NCI-H2196 (cell line): ENCODE measurements around the gene NLRP2B.
"Not testable (repeated sequence)": the region's sequence is repeated elsewhere in the genome, so short reads cannot be mapped to it uniquely, and the experiment has no call there.

Experiments
- DNase-seq: peaks from one replicate; lab custom pipeline; 2025; ENCODE audit not compliant: unreplicated experiment; lab: John Stamatoyannopoulos, UW

NLRP2B gene

DNA sequence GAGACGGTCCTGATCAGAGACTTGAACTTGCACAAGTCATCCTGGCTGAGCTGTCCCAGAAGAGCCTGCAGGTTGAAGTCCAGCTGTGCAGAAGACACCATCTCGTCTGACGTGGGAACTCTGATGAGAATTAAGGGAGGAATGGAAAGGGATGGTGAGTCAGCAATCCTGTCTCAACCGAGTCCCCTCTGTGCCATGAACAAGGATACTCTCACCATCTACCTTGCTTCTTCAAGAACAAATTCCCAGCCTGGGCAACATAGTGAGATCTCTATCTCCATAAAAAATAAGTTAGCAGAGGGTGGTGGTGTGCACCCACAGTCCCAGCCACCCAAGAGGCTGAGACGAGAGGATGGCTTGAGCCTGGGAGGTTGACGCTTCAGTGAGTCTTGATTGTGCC lies at the start of gene NLRP2B:
NLRP2B (minus strand) TSS at position 101 of the 400 bp plus-strand sequence.
- DNase-seq: no peak

DNA sequence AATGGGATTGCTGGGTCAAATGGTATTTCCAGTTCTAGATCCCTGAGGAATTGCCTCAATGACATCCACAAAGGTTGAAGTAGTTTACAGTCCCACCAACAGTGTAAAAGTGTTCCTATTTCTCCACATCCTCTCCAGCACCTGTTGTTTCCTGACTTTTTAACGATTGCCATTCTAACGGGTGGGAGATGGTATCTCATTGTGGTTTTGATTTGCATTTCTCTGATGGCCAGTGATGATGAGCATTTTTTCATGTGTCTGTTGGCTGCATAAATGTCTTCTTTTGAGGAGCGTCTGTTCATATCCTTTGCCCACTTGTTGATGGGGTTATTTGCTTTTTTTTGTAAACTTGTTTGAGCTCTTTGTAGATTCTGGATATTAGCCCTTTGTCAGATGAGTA lies 45.9 kb upstream of the NLRP2B start:
- DNase-seq: not testable (repeated sequence)

DNA sequence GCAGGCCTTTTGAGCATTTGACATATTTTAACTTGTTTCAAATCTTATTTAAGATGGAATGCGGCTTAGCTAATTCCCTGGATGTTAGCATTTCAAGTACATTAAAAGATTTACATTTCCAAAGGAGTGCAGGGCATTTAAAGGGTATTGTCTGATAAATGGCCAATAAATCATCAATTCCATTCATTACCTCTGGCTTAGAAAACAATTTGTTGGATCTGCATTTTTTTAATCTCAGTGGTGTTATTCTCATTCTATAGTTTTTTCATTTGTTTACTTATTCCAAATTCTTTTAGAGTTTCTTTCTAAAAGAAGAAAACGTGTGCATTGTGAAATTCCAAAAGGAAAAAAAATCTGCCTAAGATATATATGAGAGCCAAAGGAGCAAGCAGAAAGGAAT lies 1.3 kb upstream of the NLRP2B start:
- no peak for DNase-seq

DNA sequence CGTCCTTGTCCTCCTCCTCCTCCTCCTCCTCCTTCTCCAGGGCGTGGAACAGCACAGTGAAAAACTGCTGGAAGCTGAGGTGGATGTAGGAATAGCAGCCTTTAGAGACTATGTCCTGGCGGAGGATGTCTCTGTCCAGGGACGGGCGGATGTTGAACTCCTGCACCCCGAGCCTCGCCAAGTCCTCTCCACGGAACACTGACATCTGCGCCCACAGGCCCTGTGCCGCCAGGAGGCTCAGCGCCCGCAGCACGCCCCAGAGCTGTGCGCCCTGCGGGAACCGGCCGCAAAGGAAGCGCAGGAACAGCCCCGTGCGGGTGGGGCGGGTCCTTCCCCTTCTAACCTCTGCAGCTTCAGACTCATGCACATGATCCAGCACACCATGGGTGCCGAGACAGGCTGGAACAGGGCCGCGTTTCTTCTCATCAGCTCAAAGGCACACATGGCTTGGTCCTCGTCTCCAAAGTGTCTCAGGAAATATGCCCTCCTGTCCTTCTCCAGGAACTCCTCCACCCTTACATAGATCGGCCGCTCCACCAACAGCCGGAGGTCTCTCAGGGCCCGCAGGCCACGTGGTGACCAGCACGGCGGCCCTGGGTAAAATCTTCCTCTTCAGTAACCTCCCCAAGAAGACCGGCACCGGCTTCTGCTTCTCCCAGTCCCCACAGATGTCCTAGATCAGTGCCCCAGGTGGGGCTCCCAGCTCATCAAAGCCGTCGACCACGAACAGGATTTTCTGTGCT lies 1.2 kb downstream of the NLRP2B start:
- DNase-seq: no peak

DNA sequence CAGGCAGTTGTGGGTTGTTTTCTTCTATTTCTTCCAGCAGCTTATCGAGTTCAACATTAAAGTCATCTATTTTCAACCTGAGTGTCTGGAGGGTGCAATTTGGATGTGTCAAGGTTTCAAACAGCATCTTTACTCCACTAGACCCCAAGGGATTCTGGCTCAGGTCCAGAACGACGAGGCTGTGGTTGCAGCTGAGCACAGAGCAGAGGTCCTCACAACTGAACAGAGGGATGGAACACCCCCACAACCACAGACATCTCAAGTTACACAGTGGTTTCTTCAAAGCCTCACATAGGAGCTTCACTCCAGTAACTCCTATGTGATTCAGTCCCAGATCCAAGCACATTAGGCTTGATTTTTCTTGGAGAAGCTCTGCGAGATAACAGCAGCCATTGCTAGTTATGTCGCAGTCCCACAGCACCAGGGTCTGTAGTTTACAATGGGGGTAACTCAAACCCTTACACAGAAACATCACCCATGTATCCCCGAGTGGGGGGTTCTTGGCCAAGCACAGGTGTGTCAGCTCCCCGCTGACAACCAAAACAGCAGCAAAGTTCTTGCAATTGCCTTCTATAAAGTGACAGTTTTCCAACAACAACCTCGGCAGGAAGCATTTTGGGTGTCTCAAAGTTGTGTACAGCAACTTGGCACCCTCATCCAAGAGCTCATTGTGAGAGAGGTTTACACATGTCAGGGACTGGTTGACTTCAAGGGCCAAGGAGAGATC lies 2.8 kb downstream of the NLRP2B start:
- DNase-seq: no peak

DNA sequence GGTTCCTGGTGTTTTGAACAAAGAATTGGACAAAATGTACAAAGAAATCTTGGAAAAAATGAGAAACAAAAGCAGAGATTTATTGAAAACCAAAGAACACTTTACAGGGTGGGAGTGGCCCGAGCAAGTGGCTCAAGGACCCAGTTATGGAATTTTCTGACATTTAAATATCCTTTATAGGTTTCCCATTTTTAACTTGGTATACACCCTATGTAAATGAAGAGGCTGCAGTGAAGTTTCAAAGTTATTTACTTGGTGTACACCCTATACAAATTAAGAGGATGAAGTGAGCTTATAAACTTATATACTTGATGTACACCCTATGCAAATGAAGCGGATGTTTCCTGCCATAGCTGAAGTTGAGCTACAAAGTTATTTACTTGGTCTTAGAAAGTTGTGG lies 4.7 kb downstream of the NLRP2B start:
- DNase-seq: no peak

DNA sequence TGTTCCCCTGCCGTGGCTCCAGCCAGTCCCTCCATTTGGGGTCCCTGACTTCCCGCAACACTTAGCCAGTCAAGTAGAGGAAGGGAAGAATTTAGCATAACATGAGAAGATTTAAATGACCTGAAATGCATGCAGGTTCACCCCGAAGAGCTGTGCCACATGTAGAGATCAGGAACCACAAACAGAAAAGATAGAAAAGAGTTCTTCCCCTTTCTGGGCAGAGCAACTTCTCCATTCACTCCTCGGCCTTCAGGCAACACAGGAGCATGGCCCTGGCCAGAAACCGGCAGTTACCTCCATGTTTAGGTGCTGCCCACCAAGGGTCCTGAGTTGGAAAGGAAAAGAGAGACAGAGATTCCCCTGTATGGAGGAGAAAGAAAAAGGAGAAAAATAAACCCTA lies 5.2 kb downstream of the NLRP2B start:
- DNase-seq: no peak

DNA sequence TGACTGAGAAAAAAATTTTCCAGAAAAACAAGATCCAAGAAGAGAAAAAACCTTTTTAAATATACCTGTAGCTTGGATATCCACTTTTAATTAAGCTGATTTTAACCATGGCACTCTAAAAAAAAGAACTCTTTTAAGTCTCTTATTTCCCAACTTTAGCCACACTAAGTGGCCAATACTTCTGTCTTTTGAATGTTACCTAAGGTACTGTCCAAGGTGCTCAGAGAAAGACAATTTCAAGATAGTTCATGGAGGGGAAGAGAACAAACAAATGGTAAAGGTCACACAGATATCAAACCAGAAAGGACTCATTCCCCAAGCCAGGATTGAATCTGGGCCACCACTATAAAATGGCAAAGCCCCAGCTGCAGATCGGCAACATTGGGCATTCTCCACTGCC lies 10.1 kb downstream of the NLRP2B start:
- DNase-seq: no peak

DNA sequence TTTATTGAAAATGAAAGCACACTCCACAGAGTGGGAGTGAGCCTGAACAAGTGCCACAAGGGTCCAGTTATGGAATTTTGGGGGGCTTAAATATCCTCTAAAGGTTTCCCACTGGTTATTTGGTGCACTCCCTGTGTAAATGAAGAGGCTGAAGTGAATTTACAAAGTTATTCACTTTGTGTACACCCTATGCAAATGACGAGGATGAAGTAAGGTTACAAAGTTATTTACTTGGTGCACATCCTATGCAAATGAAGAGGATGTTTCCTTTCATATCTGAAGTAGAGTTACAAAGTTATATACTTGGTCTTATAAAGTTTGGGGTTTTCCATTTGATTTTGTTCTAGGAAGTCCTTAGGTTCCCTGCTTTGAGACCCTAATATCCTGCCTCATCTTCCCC lies 13.1 kb downstream of the NLRP2B start:
- DNase-seq: no peak

DNA sequence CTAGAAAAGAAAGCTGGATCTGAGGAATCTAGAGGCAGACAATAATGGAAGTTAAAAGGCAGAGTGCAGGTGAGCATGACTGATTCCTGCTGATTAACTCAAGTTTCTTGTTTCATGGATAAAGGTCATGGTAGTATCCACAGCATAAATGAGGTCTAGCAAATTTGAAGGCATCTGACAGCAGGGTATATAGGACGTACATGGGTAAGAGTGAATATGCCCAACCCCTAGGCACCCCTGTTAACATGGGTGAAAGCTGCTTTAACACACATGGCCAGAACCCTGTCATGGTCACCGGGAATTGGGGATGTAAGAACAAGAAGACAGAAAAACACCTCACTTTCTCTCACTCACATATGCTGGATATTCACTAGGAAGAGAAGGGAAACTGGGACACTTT lies 25.0 kb downstream of the NLRP2B start:
- no peak for DNase-seq

DNA sequence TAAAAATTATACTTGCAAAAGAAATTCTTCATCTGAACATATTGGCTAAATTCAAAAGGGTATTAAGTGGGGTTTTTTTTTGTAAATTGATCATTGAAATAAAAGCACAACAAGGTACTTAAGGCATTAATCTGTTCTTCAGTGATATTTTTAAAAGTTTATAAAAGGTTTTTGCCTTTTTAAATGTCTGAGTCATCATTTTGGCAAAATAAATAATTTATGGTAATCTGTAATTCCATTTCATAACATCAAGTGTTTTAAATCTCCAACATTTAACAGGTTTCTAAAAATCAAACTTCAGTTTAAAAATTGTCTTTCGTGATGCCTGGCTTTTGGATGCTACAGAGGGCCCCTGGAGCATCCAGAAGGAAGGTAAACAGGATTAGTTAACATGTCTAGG lies 27.4 kb downstream of the NLRP2B start:
- DNase-seq: no peak

DNA sequence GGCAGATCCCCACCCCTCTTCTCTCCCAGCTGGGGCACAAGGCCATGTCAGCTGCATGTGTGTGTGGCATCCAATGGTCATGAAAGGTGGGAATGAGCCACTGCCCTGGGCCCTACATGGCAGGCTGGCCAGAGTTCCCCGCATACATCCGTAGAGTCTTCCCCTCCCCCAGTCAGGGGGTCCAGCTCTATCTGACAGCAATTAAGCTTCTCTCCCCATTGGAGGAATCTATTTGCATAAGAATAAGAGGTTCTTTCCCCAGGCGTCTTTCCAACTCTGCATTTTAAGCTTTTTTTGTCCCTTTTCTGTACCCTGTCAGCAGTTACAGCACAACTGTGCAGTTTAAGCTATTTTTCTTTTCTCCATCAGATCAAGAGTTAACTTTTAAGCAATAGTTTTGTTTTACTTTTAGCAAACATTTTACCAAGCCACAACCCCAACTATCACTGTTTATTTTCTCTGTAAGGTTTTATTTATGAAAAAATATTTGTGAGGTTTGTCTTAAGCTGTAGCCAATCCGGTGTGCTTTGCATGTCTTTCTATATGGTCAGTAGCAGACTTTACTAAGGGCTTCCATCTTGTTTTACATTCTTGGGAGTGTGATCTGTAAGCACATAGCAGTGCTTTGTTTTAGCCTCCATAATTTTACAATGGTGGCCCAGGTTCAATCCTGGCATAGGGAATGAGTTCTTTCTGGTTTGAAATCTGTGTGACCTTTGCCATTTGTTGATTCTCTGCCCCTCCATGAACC lies 28.7 kb downstream of the NLRP2B start:
- DNase-seq: no peak

DNA sequence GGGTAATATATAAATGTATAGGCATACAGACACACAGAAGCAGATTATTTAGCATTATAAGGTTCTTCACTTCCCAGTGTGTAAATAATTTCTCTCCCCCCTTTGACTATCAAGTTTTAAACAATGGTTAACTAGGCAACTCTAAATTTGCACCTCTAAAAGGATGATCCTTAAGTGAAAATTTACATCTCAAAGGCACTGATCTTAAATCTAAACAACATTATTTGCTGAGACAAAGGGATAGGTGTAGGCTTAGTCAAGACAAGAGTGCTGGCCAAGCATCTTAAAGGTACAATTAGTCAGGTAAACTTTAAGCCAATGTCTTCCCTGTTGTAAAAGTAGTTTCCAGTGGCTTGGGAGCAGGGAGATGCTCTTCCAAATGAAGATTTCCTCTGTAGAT lies 33.0 kb downstream of the NLRP2B start:
- DNase-seq: no peak

DNA sequence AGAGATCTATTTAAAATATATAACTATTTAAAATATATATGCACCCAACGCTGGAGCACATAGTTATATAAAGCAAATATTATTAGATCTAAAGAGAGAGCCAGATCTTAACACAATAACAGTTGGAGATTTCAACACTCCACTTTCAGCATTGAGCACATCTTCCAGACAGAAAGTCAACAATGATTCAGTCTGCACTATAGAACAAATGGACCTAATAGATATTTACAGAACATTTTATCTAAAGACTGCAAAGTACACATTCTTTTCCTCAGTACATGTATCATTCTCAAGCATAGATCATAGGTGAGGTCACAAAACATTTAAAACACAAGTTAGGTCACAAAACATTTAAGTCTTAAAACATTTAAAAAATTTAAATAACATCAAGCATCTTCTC lies 36.4 kb downstream of the NLRP2B start:
- DNase-seq: no peak

DNA sequence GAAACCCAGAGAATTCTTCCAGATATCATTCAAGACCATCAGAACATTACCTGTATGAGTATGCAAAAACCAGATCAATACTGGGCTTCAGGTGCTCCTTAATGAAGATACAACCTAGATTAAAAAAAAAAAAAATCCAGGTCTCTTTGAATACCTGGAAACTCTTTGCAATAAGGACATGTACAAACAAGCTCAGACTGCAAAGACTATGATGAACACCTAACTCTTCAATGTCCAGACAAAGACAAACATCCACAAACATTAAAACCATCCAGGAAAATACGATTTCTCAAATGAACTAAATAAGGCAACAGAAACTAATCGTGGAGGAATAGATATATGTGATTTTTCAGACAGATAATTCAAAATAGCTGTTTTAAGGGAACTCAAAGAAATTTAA lies 38.7 kb downstream of the NLRP2B start:
- no peak for DNase-seq

DNA sequence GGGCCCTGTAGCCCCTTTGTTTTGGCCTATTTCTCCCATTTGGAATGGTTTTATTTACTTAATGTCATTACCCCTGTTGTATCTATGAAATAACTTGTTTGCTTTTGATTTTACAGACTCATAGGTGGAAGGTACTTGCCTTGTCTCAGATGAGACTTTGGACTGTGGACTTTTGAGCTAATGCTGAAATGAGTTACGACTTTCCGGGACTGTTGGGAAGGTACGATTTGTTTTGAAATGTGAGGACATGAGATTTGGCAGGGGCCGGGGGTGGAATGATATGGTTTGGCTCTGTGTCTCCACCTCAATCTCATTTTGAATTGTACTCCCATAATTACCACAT lies 39.4 kb downstream of the NLRP2B start:
- no peak for DNase-seq

DNA sequence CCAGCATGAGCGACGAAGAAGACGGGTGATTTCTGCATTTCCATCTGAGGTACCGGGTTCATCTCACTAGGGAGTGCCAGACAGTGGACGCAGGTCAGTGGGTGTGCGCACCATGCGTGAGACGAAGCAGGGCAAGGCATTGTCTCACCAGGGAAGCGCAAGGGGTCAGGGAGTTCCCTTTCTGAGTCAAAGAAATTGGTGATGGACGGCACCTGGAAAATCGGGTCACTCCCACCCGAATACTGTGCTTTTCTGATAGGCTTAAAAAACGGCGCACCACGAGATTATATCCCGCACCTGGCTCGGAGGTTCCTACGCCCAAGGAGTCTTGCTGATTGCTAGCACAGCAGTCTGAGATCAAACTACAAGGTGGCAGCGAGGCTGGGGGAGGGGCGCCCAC lies 50.6 kb downstream of the NLRP2B start:
- not testable (repeated sequence) for DNase-seq
